ENCODE results near the gene KHDC4.

Gene KHDC4

DNA sequence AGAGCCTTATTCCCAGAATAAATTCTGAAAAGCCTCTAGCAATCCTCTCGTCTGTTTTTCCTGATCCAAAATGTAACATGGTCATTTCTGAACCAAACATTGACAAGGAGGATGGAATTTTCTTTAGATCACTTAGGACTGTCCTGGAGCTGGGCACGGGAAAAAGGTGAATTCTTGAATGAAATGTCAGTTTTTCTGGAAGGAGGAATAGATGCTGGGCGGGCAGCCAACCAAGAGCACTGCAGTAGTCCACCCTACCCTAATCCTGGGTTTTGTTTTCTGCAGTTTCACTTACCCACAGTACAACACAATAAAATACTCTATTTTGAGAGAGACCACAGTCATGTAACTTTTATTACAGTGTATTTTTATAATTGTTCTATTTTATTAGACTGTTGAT, 44.0 kb downstream of the KHDC4 start:
- no peaks in the 10 kb centered on the region for H3K27me3 ChIP-seq (ENCODE audit: control insufficient read depth in 2 of 2, insufficient read depth in 2 of 2, low read length in 2 of 2)
- no peak overlapping the region for H3K27ac ChIP-seq (ENCODE audit: low read depth in 2 of 2, low read length in 2 of 2)
- no peaks in the 10 kb centered on the region for H3K36me3 ChIP-seq (ENCODE audit: control insufficient read depth in 2 of 2, insufficient read depth in 2 of 2, low read length in 2 of 2)
- H3K4me3 ChIP-seq (ENCODE audit: low read length in 2 of 2): no peak overlapping the region
- H3K4me1 ChIP-seq (ENCODE audit: control insufficient read depth in 2 of 2, insufficient read depth in 2 of 2, low read length in 2 of 2): peaks cover 0 to 8% of the 10 kb centered on the region in 2 donors
- no peak overlapping the region for H3K9ac ChIP-seq (ENCODE audit: low read depth in 1 of 2, low read length in 2 of 2)
- no peaks in the 10 kb centered on the region for H3K9me3 ChIP-seq (ENCODE audit: control insufficient read depth in 2 of 2, low read length in 2 of 2)

- Histone ChIP-seq H3K36me3 (ENCODE audit: control insufficient read depth in 2 of 2, insufficient read depth in 2 of 2, low read length in 2 of 2) (no peaks in the 10 kb centered on the region), H3K9ac (ENCODE audit: low read depth in 1 of 2, low read length in 2 of 2) (no peak overlapping the region), H3K9me3 (ENCODE audit: control insufficient read depth in 2 of 2, low read length in 2 of 2) (no peaks in the 10 kb centered on the region), H3K27me3 (ENCODE audit: control insufficient read depth in 2 of 2, insufficient read depth in 2 of 2, low read length in 2 of 2) (no peaks in the 10 kb centered on the region), H3K27ac (ENCODE audit: low read depth in 2 of 2, low read length in 2 of 2) (no peak overlapping the region), H3K4me3 (ENCODE audit: low read length in 2 of 2) (no peak overlapping the region), H3K4me1 (ENCODE audit: control insufficient read depth in 2 of 2, insufficient read depth in 2 of 2, low read length in 2 of 2) (peaks cover 0 to 8% of the 10 kb centered on the region in 2 donors)
Measured at GRCh38 chr1:155889566-155889965, 44.6 kb downstream of the KHDC4 start.

GRCh38 chr1:155888481-155888880, 45.7 kb downstream of the KHDC4 start:
- H3K4me3 ChIP-seq (ENCODE audit: low read length in 2 of 2): no peak overlapping the region
- H3K4me1 ChIP-seq (ENCODE audit: control insufficient read depth in 2 of 2, insufficient read depth in 2 of 2, low read length in 2 of 2): peaks cover 0 to 8% of the 10 kb centered on the region in 2 donors
- H3K27me3 ChIP-seq (ENCODE audit: control insufficient read depth in 2 of 2, insufficient read depth in 2 of 2, low read length in 2 of 2): no peaks in the 10 kb centered on the region
- H3K27ac ChIP-seq (ENCODE audit: low read depth in 2 of 2, low read length in 2 of 2): no peak overlapping the region
- H3K9ac ChIP-seq (ENCODE audit: low read depth in 1 of 2, low read length in 2 of 2): no peak overlapping the region
- H3K36me3 ChIP-seq (ENCODE audit: control insufficient read depth in 2 of 2, insufficient read depth in 2 of 2, low read length in 2 of 2): no peaks in the 10 kb centered on the region
- no peaks in the 10 kb centered on the region for H3K9me3 ChIP-seq (ENCODE audit: control insufficient read depth in 2 of 2, low read length in 2 of 2)

- Histone ChIP-seq H3K27me3 (ENCODE audit: control insufficient read depth in 2 of 2, insufficient read depth in 2 of 2, low read length in 2 of 2) (no peaks in the 10 kb centered on the region), H3K9me3 (ENCODE audit: control insufficient read depth in 2 of 2, low read length in 2 of 2) (no peaks in the 10 kb centered on the region), H3K9ac (ENCODE audit: low read depth in 1 of 2, low read length in 2 of 2) (no peak overlapping the region), H3K4me1 (ENCODE audit: control insufficient read depth in 2 of 2, insufficient read depth in 2 of 2, low read length in 2 of 2) (peaks cover 0 to 2% of the 10 kb centered on the region in 2 donors), H3K4me3 (ENCODE audit: low read length in 2 of 2) (no peak overlapping the region), H3K27ac (ENCODE audit: low read depth in 2 of 2, low read length in 2 of 2) (no peak overlapping the region), H3K36me3 (ENCODE audit: control insufficient read depth in 2 of 2, insufficient read depth in 2 of 2, low read length in 2 of 2) (peaks cover 0 to 2% of the 10 kb centered on the region in 2 donors)
Measured at GRCh38 chr1:155884982-155885381, 49.2 kb downstream of the KHDC4 start.

GRCh38 chr1:155884031-155884960, 49.9 kb downstream of the KHDC4 start:
- Histone ChIP-seq H3K4me1 (ENCODE audit: control insufficient read depth in 2 of 2, insufficient read depth in 2 of 2, low read length in 2 of 2) (peaks cover 0 to 2% of the 10 kb centered on the region in 2 donors), H3K4me3 (ENCODE audit: low read length in 2 of 2) (no peak overlapping the region), H3K9me3 (ENCODE audit: control insufficient read depth in 2 of 2, low read length in 2 of 2) (no peaks in the 10 kb centered on the region), H3K36me3 (ENCODE audit: control insufficient read depth in 2 of 2, insufficient read depth in 2 of 2, low read length in 2 of 2) (peaks cover 0 to 2% of the 10 kb centered on the region in 2 donors), H3K9ac (ENCODE audit: low read depth in 1 of 2, low read length in 2 of 2) (no peak overlapping the region), H3K27ac (ENCODE audit: low read depth in 2 of 2, low read length in 2 of 2) (no peak overlapping the region), H3K27me3 (ENCODE audit: control insufficient read depth in 2 of 2, insufficient read depth in 2 of 2, low read length in 2 of 2) (no peaks in the 10 kb centered on the region)

GRCh38 chr1:155882766-155883165, 51.4 kb downstream of the KHDC4 start:
- H3K9me3 ChIP-seq (ENCODE audit: control insufficient read depth in 2 of 2, low read length in 2 of 2): no peaks in the 10 kb centered on the region
- H3K27ac ChIP-seq (ENCODE audit: low read depth in 2 of 2, low read length in 2 of 2): no peak overlapping the region
- peaks cover 0 to 2% of the 10 kb centered on the region in 2 donors for H3K36me3 ChIP-seq (ENCODE audit: control insufficient read depth in 2 of 2, insufficient read depth in 2 of 2, low read length in 2 of 2)
- no peaks in the 10 kb centered on the region for H3K27me3 ChIP-seq (ENCODE audit: control insufficient read depth in 2 of 2, insufficient read depth in 2 of 2, low read length in 2 of 2)
- no peak overlapping the region for H3K4me3 ChIP-seq (ENCODE audit: low read length in 2 of 2)
- H3K4me1 ChIP-seq (ENCODE audit: control insufficient read depth in 2 of 2, insufficient read depth in 2 of 2, low read length in 2 of 2): peaks cover 0 to 2% of the 10 kb centered on the region in 2 donors
- H3K9ac ChIP-seq (ENCODE audit: low read depth in 1 of 2, low read length in 2 of 2): no peak overlapping the region

DNA sequence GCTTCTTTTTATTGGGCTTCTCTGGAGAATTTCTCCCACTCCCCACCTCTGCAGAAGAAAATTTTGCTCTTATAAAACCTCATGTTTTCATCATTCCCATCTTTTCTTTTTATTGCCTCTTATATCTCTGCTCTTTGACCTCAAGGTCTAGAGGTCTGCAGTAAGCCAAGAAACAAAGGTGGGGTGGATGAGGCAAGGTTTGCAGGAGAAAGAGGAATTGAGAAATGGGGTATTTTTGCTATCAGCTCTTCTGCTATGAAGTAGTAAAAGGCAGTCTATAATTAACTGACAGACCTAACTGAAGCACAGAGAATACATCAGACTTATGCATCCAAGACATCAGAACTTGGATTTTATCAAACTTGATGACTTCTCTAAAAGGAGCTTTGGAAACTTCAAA, 52.0 kb downstream of the KHDC4 start:
- no peaks in the 10 kb centered on the region for H3K9me3 ChIP-seq (ENCODE audit: control insufficient read depth in 2 of 2, low read length in 2 of 2)
- H3K27ac ChIP-seq (ENCODE audit: low read depth in 2 of 2, low read length in 2 of 2): no peak overlapping the region
- peaks cover 0 to 2% of the 10 kb centered on the region in 2 donors for H3K4me1 ChIP-seq (ENCODE audit: control insufficient read depth in 2 of 2, insufficient read depth in 2 of 2, low read length in 2 of 2)
- H3K27me3 ChIP-seq (ENCODE audit: control insufficient read depth in 2 of 2, insufficient read depth in 2 of 2, low read length in 2 of 2): no peaks in the 10 kb centered on the region
- peaks cover 0 to 2% of the 10 kb centered on the region in 2 donors for H3K36me3 ChIP-seq (ENCODE audit: control insufficient read depth in 2 of 2, insufficient read depth in 2 of 2, low read length in 2 of 2)
- no peak overlapping the region for H3K9ac ChIP-seq (ENCODE audit: low read depth in 1 of 2, low read length in 2 of 2)
- no peak overlapping the region for H3K4me3 ChIP-seq (ENCODE audit: low read length in 2 of 2)

- peaks cover 0 to 2% of the 10 kb centered on the region in 2 donors for H3K36me3 ChIP-seq (ENCODE audit: control insufficient read depth in 2 of 2, insufficient read depth in 2 of 2, low read length in 2 of 2)
- H3K9me3 ChIP-seq (ENCODE audit: control insufficient read depth in 2 of 2, low read length in 2 of 2): no peaks in the 10 kb centered on the region
- H3K4me1 ChIP-seq (ENCODE audit: control insufficient read depth in 2 of 2, insufficient read depth in 2 of 2, low read length in 2 of 2): peaks cover 0 to 2% of the 10 kb centered on the region in 2 donors
- no peak overlapping the region for H3K27ac ChIP-seq (ENCODE audit: low read depth in 2 of 2, low read length in 2 of 2)
- no peaks in the 10 kb centered on the region for H3K27me3 ChIP-seq (ENCODE audit: control insufficient read depth in 2 of 2, insufficient read depth in 2 of 2, low read length in 2 of 2)
- no peak overlapping the region for H3K9ac ChIP-seq (ENCODE audit: low read depth in 1 of 2, low read length in 2 of 2)
- H3K4me3 ChIP-seq (ENCODE audit: low read length in 2 of 2): no peak overlapping the region
Measured at GRCh38 chr1:155880950-155881349, 53.3 kb downstream of the KHDC4 start.

DNA sequence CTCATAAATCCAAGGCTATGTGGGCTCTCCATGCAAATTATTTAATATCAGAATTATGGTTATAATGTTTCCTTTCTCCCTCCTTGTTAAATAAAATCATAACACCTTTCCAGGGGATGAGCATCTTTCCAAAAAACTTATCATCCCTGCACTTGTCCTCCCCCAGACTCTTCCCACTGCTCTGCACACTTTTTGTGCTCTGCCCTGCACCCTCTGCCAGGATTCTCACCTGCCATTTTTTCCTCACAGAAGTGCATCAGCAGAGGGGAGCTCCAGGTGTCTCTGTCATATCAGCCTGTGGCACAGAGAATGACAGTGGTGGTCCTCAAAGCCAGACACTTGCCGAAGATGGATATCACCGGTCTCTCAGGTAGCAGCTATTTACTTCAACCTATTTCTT, 54.0 kb downstream of the KHDC4 start:
- peaks cover 0 to 2% of the 10 kb centered on the region in 2 donors for H3K36me3 ChIP-seq (ENCODE audit: control insufficient read depth in 2 of 2, insufficient read depth in 2 of 2, low read length in 2 of 2)
- no peak overlapping the region for H3K4me3 ChIP-seq (ENCODE audit: low read length in 2 of 2)
- H3K27me3 ChIP-seq (ENCODE audit: control insufficient read depth in 2 of 2, insufficient read depth in 2 of 2, low read length in 2 of 2): no peaks in the 10 kb centered on the region
- H3K9me3 ChIP-seq (ENCODE audit: control insufficient read depth in 2 of 2, low read length in 2 of 2): no peaks in the 10 kb centered on the region
- H3K27ac ChIP-seq (ENCODE audit: low read depth in 2 of 2, low read length in 2 of 2): no peak overlapping the region
- no peak overlapping the region for H3K9ac ChIP-seq (ENCODE audit: low read depth in 1 of 2, low read length in 2 of 2)
- H3K4me1 ChIP-seq (ENCODE audit: control insufficient read depth in 2 of 2, insufficient read depth in 2 of 2, low read length in 2 of 2): peaks cover 0 to 2% of the 10 kb centered on the region in 2 donors

- Histone ChIP-seq H3K4me1 (ENCODE audit: control insufficient read depth in 2 of 2, insufficient read depth in 2 of 2, low read length in 2 of 2) (peaks cover 0 to 2% of the 10 kb centered on the region in 2 donors), H3K9me3 (ENCODE audit: control insufficient read depth in 2 of 2, low read length in 2 of 2) (no peaks in the 10 kb centered on the region), H3K27me3 (ENCODE audit: control insufficient read depth in 2 of 2, insufficient read depth in 2 of 2, low read length in 2 of 2) (no peaks in the 10 kb centered on the region), H3K9ac (ENCODE audit: low read depth in 1 of 2, low read length in 2 of 2) (no peak overlapping the region), H3K4me3 (ENCODE audit: low read length in 2 of 2) (no peak overlapping the region), H3K27ac (ENCODE audit: low read depth in 2 of 2, low read length in 2 of 2) (no peak overlapping the region), H3K36me3 (ENCODE audit: control insufficient read depth in 2 of 2, insufficient read depth in 2 of 2, low read length in 2 of 2) (peaks cover 0 to 2% of the 10 kb centered on the region in 2 donors)
Measured at GRCh38 chr1:155877945-155878344, 56.3 kb downstream of the KHDC4 start.
